Stimulated activated naive CD8-positive, alpha-beta T cell treated with anti-CD3 and anti-CD28 coated beads, Interleukin-15, Interleukin-2, amounts not matched to agents 100 U/mL and 50 U/mL, for 24 hours (primary cell): ENCODE measurements around the gene ZBTB49.

Experiments
- ATAC-seq: fragments of 150-1000 bp; cut with Tn5 transposase; one replicate; pipeline ENCODE4 v1.10.0; 2021
- DNase-seq: peaks from one replicate; pipeline ENCODE4 v3.0.0; 2021

ZBTB49 gene

GRCh38 chr4:4356106-4357041 lies 66.3 kb downstream of the ZBTB49 start:
- ATAC-seq (no peak), DNase-seq (no peak)

- no peak for DNase-seq
- no peak for ATAC-seq
Observed at GRCh38 chr4:4358093-4358854, 68.2 kb downstream of the ZBTB49 start.

DNA sequence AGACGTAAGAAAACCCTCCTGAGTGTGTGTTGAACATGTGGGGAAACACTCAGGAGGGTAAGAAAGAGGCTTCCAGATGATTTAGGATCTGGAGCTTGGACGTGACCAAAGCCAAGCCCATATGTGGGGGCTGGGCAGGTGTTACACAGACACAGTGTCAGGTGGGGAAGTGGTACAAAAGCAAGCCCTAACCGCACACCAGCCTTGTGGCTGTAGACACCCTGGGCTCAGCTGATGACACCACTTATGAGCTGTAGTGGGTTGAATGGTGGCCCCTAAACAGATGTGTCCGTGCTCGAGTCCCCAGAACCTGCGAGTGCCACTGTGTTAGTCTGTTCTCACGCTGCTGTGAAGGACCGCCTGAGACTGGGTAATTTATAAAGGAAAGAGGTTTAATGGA lies 71.8 kb downstream of the ZBTB49 start:
- ATAC-seq (peak; percentile 43), DNase-seq (no peak)

- no peak for ATAC-seq
- no peak for DNase-seq
Observed at GRCh38 chr4:4362991-4363697, 73.1 kb downstream of the ZBTB49 start.

DNA sequence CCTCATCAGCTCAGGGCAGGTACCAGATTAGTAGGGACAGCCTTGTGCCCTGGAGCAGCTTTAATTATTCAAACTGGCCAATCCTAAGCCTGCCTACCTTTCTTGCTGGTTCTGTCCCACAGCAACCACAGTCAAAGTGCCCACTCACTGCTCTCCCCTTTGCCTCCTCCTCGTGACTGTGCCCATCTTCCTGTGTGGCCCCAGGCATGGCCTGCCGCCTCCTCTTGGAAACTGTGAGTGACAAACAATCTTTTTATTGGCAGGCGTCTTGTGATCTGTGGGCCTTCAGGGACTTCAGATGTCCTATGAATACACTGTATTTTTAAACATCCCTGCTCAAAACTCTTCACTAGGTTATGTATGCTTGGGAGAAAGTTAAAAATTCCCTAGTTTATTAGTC lies 74.0 kb downstream of the ZBTB49 start:
- ATAC-seq (no peak), DNase-seq (no peak)

- DNase-seq (no peak), ATAC-seq (no peak)
Observed at GRCh38 chr4:4364486-4365208, 74.6 kb downstream of the ZBTB49 start.

DNA sequence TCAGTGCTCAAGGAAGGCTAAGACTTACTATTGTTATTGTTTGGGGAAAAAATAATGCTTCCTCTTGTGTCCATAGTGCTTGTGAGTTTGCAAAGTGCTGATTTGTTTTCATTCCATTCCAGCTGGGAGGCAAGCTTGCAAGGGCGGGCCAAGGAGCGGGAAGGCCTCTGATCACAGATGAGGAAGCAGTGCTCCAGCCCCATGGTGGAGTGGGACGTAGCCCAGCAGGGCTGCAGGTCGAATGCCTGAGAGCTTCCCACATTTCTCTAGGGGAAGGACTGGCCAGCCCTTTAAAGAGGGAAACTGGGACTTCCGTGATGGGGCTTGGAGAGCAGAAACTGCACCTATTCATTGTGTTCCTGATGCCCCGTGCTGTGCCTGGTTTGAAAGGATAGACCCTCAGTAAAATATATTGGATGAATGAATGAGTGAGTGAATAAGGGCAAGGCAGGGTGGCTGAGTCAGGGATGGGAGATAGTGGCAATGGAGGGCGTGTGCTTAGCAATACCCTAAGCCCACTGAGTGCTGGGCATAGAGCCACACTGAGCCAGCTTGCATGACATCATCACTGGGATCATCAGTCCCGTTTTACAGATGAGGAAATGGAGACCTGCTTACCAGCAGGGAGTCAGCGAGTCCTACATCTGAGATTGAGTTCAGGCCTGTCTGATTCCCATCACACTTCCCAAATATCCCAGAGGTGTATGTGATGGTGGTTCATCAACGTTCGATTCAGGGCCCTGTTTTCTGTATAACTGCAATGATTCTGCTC lies 78.9 kb downstream of the ZBTB49 start:
- DNase-seq (no peak), ATAC-seq (no peak)
